HG02610 (cell line): Measurements from ENCODE around the gene LSM5.
A peak's percentile ranks its signal among the peaks of the same experiment; 100 is the strongest.
"Not testable (repeated sequence)": the region's sequence is repeated elsewhere in the genome, so short reads cannot be mapped to it uniquely, and the experiment has no call there.

Experiments used
- ATAC-seq: cut with Tn5 transposase; IDR thresholded peaks from one replicate; pipeline ENCODE4 v1.9.1; 2021; ENCODE audit warnings: mild to moderate bottlenecking, moderate library complexity; ENCODE audit not compliant: unreplicated experiment

The LSM5 gene

DNA sequence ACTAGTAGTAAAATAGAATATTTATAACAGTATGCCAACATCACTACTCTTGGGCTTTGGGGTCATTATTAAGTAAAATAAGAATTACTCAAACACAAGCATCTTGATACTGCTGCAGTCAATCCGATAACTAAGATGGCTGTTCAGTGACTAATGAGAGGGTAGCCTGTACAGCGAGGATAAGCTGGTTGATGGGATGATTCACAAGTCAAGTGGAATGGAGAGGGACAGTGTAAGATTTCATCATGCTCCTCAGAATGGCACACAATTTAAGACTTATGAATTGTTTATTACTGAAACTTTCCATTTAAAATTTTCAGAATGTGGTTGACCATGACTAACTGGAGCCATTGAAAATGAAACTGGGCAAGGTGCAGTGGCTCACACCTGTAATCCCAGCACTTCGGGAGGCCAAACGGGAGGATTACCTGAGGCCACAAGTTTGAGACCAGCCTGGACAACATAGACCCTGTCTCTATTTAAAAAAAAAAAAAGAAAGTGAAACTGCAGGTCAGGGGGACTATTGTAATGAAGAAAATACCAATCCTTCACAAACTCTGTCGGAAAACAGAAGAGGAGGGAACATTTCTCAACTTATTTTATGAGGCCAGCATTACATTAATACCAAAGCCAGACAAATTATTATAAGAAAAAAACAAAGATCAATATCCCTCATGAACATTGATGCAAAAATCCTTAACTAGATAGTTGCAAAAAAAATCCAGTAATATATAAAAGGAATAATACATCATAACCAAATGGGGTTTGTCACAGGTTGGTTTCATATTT is 16.3 kb upstream of the LSM5 start:
- peak; percentile 95 for ATAC-seq

DNA sequence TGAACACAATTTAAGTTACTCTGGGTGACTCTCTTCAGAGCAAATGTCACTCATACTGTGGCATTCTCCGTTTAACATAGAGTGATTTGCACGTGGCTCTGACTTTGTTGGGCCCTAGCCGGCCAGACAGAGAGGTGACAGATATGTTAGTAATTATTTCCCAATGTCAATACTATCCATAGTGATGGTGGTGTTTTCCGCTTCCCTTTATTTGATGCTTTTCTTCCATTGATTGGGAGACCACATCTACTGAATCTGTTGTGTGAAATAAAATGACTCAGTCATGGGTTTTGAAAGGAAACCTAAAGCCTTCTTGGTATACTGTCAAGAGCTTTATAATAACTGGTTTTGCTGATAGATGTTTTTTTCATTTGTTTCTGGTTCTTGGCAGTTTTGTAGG is 12.5 kb upstream of the LSM5 start:
- ATAC-seq: no peak

DNA sequence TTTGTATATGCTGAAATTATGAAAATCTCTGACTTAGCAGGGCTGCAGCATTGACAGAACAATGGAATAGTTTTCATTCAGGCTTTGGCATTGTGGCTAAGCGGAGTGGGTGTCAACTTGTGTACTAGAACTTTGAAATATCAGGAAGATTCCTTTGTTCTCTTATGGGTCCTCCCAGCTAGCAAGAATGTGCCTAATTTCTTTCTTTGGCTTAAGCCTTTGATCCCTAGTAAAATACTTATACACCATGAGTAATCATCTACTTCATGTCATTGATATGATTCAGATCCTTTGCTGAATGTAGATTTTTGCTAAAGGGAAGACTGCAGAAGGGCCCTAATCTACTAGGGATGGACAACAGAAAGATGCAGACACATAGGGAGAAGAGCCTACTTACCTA is 11.3 kb upstream of the LSM5 start:
- no peak for ATAC-seq

DNA sequence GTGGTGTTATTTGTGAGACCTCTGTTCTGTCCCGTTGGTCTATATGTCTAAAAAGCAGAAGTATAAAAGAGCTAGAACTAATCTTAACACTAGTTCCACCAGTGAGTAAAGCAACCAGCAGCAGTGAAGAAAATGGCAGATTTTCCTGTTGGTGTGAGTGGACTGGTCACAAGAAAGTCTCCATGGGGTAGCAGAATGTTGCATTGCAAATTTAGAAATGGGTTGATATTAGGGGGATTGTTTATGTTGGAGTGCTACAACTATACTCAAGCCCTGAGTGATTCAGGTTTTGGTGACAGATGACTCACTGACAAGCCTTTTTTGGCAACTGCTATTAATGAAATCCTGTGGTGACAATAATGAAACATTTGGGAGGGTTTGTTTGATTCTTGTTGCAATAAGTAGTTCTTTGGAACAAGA is 10.8 kb upstream of the LSM5 start:
- ATAC-seq: peak; percentile 82

DNA sequence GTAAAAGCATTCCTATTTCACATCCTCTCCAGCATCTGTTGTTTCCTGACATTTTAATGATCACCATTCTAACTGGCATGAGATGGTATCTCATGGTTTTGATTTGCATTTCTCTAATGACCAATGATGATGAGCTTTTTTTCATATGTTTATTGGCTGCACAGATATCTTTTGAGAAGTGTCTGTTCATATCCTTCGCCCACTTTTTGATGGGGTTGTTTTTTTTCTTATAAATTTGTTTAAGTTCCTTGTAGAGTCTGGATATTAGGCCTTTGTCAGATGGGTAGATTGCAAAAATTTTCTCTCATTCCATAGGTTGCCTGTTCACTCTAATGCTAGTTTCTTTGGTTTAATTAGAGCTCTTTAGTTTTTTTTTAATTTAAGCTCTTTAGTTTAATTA is 10.0 kb upstream of the LSM5 start:
- ATAC-seq: not testable (repeated sequence)

DNA sequence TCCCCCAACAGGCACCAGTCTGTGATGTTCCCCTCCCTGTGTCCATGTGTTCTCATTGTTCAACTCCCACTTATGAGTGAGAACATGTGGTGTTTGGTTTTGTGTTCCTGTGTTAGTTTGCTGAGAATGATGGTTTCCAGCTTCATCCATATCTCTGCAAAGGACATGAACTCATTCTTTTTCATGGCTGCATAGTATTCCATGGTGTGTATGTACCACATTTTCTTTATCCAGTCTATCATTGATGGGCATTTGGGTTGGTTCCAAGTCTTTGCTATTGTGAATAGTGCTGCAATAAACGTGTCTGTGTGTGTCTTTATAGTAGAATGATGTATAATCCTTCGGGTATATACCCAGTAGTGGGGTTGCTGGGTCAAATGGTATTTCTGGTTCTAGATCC is 9.6 kb upstream of the LSM5 start:
- ATAC-seq: not testable (repeated sequence)

DNA sequence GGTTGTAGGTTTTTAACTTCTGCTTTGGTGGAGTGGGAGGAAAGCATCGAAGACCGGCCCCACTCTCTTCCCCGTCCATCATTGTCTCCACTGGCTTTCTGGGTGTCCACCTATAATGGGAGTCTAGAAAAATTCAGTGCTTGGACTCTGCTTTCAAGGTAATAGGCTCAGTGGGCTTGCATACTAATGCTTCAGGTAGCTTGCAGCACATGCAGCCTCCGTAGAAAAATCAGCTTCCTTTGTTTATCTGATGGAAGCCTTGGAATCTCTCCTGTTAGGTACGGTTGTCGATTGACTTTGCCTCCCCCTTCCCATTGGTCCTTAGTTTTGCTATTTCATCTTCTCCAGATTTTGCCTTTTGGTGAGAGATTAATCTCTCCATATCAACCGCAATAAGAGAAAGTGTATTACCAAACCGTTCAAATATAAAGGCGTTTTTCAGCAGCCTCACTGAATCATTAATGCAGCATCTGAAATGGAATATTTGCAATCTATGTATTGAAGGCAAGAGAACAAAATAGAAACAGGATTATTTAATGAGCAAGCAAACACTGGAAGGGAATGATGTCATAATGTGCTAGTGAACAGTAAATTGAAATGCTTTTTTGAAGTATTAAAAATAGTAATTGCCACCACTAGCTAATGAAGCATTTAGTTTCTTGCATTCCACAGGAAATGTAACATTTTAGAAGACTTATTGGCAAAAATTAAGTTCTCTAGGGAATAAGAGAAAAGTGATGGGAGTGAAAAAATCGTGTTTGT is 6.1 kb upstream of the LSM5 start:
- ATAC-seq: no peak

DNA sequence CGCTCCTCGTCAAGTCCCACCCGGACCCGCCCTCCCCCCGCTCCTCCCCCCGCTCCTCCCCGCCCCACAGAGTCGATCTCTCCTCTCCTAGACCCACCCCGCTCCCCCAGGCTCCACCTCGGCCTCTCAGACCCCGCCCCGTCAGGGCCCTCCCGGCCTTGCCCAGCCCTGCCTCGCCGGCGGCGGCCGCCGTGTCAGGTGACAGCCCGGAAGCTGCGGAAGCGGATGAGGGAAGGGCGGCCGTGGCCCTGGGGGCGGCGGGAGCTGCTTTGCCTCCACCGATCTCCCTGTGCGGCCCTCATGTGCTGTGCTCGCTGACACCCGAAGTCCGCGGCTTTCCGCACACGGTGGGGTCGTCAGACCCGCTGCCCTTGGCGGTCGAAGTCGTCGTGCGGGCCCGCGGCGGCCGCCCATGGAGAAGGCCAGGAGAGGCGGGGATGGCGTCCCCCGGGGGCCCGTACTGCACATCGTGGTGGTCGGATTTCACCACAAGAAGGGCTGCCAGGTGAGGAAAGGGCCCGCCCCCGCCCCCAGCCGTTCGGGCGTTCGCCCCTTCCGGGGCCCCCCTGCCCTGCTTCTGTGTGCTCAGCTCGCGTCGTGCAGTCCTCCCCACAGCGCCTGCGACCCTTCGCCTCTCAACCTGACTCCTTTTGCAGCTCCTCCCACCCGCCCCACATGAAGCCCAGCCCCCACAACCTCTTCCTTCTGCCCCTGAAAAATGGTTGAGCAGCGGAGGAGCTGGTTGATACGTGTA is 5.3 kb upstream of the LSM5 start, which contains the start of gene AVL9:
Gene AVL9, plus strand, starts transcription at position 192 of the 754 bp plus-strand sequence. Its CDS starts 221 bp downstream, at position 413.
- ATAC-seq: peak; percentile 98

DNA sequence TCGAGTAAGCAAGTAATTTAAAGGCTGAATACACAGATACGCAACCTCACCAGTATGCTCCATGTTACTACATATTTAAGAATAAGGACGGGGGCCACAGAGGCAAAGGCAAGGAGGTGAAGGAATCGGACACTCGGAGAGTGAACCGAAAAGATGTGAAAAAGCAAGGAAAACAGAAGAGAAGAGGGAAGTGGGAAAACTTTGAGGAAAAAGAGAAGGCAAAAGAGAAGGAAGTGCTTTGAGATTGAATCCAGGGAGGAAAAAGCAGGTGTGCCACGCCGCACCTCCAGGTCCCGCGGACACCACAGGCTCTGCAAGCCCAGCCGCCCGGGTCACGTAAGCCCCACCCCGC is 4.7 kb upstream of the LSM5 start:
- ATAC-seq: peak; percentile 4

DNA sequence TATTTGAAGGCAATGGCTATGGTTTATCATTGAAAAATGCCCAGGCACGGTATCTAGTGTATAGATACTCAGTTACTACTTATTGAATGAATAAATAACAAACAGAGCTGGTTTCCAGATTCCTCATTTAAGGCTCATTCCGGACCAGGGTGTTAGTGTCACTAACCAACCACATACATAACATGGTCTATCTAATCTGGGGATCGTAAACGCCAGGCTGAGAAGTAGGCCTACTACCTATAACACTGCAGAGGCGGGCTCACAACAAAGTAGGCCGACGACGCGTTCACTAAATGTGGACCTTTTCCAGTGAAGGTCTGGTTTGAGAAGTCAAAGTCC is 423 bp downstream of the LSM5 start:
- ATAC-seq: peak; percentile 12

DNA sequence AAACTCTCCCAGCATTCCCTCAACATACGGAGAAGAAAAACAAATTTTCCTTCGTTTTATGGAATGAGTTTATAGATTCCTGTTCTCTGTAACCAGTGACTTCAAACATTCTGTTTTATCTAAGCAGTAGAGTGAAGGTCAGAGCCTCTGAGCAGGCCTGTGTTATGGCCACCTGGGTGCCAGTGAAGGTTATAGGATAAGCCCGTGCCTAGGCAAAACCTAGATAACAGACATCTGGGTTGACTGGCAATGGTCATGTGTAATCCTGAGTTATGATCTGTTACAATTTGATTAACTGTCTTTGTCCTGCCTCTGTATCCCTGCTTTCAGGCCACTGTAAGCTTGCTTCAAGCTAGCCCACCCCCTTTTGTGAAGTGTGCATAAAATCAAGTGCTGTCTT is 8.3 kb downstream of the LSM5 start:
- no peak for ATAC-seq

DNA sequence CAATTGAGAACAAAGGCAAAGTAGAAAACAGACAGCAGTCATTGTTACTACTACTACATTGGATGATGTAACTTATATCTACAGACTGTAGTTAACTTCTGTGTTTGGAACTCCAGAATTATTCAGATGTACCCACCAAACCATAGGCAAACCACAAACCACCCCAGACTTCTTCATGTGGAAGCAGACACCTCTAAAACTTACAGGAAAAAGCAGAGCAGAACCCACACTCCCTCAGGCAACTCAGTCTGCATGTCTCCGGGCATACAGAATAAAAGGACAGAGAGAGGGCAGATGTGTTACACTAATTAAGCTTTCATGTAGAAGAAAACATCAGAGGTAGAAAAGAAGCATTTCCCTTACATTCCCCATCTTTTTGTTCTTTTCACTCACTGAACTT is 9.0 kb downstream of the LSM5 start:
- ATAC-seq: no peak

DNA sequence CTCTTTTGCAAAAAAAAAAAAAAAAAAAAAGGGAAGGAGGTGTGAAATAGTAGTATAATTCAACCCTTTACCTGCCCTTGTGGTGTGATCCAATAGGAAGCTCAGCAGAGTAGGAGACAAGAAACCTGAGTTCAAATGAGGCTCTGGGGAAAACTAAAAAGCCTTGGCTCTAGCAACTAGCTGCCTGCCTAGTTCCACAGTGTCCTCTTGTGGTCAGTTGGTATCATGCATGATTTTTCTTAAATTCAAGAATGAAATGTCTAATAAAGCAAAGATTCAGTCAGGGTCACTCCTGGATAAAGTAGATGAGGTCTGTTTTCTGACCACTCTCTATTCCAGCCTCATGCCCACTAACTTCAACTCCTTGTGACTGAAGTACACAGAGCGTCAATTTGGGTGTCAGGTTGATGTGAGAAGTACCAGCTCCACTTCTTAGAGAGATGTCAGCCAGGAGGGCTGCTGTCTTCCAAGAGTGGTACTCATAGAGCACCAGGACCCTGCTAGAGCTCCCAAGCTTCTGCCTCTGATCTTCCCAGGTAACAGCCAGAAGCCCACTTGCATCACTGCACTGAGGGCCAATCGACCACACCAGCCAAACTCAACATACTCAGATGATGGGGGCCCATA is 10.5 kb downstream of the LSM5 start:
- no peak for ATAC-seq

DNA sequence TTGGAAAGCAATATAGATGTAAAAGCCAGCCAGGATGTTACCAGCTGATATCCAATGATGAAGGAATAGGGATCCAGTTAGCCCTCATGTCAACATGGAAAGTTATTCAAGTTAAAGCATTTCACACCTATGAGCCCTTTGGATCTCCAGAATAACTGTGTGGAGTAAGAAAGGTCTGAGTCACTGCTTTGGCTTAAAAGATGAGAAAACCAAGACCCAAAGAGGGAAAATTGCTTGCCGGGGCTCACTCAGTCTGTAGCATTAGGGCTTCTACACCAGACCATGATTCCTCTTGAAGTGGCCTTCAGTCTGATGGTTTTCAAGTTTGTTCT is 12.6 kb downstream of the LSM5 start:
- no peak for ATAC-seq

DNA sequence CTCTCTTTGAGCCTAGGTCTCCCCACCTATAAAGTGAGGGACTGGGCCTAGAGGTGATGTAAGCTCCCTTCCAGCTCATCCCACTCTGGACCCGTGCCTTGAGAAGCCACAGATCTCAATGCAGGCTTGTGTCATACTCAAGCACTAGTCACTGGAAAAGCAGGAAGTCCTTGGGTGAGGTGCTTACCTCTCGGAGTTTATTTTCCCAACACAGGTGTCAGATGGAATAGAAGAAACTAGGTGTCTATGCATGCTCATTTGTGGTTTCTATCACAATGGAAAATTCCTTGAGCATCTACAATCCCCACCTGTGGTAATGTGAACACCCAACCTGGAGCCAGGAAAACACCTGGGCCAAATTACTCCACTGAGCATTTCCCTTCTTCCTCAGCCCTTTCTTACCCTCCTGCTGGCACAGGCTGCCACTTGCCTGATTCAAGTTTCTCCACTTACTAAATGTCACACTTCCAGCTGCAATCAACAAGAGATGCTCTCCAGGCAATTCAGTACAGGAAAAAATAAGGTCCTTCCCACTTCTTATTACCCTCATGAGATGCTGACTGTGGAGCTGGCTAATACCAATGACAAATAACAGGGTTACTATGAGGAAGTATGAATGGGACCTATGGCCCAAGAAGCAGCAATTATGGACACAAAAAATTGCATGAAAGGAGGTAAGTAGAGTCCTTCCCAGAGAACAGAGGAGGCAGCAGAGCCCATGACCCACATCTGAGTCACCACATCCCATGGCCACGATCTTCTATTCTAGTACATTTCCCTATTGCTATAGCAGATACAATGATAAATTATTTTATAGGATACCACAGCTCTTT is 13.1 kb downstream of the LSM5 start:
- no peak for ATAC-seq

DNA sequence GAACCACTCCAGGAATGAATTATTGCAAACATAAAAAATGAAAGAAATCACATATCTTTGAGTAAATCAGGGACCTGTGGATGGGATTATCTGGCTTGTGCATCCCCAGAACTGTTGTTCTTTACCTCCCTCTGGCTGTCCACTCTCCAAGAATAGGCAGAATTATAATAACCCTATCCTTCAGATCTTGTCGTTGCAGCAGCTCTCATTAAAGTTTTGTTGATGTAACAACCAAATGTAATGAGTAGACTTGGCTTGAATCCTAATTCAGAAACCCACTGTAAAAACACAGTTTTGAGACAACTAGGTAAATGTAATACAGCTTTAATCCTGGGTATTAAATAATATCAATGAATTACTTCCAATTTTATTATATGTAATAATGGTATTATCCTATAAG is 16.2 kb downstream of the LSM5 start:
- ATAC-seq: no peak

DNA sequence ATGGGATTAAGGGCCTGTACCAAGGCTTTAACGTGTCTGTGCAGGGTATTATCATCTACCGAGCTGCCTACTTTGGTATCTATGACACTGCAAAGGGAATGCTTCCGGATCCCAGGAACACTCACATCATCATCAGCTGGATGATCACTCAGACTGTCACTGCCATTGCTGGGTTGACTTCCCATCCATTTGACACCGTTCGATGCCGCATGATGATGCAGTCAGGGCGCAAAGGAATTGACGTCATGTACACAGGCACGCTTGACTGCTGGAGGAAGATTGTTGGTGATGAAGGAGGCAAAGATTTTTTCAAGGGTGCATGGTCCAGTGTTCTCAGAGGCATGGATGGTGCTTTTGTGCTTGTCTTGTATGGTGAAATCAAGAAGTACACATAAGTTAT is 18.2 kb downstream of the LSM5 start:
- ATAC-seq: no peak

DNA sequence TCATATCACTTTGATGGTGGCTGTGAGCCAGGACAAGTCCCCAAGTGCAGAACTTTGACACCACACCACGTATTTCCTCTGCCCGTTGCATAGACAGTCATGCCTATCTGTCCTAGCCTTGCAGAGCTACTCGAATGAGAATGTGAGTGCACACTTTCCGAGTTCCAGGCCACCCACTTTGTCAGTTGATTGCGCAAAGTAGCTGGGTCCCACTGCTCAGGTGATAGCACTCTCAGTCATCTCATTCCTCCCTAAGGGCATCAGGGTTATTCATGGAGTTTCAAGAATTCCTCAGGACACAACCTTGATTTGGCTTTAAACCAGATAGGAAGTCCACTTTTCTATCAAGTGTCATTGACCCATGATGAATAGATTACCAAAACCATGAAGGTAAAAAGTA is 19.3 kb downstream of the LSM5 start:
- no peak for ATAC-seq

DNA sequence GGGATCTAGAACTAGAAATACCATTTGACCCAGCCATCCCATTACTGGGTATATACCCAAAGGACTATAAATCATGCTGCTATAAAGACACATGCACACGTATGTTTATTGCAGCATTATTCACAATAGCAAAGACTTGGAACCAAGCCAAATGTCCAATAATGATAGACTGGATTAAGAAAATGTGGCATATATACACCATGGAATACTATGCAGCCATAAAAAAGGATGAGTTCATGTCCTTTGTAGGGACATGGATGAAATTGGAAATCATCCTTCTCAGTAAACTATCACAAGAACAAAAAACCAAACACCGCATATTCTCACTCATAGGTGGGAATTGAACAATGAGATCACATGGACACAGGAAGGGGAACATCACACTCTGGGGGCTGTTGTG is 20.2 kb downstream of the LSM5 start:
- ATAC-seq: not testable (repeated sequence)

DNA sequence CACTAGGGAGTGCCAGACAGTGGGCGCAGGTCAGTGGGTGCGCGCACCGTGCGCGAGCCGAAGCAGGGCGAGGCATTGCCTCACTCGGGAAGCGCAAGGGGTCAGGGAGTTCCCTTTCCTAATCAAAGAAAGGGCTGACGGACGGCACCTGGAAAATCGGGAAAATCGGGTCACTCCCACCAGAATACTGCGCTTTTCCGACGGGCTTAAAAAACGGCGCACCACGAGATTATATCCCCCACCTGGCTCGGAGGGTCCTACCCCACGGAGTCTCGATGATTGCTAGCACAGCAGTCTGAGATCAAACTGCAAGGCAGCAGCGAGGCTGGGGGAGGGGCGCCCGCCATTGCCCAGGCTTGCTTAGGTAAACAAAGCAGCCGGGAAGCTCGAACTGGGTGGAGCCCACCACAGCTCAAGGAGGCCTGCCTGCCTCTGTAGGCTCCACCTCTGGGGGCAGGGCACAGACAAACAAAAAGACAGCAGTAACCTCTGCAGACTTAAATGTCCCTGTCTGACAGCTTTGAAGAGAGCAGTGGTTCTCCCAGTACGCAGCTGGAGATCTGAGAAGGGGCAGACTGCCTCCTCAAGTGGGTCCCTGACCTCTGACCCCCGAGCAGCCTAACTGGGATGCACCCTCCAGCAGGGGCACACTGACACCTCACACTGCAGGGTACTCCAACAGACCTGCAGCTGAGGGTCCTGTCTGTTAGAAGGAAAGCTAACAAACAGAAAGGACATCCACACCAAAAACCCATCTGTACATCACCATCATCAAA is 25.4 kb downstream of the LSM5 start:
- not testable (repeated sequence) for ATAC-seq
